GM18951 (cell line): ENCODE measurements around the gene GOLPH3.
"Not testable (repeated sequence)": the region's sequence is repeated elsewhere in the genome, so short reads cannot be mapped to it uniquely, and the experiment has no call there.

Source experiments
- POLR2A ChIP-seq: IDR thresholded peaks from 4 replicates; pipeline ENCODE4 v1.6.1; 2011; ENCODE audit warnings: mild to moderate bottlenecking; ENCODE audit not compliant: insufficient read length, insufficient read depth; ENCODE audit errors: extremely low read depth
- in situ Hi-C: fragments of 300-500 bp; cut with MboI; formaldehyde crosslinking; loops from one replicate; pipeline ENCODE4 v1.12.0; 2022; ENCODE audit warnings: low sequenced_read_pairs, mixed read lengths, inconsistent platforms; ENCODE audit not compliant: unreplicated experiment

The GOLPH3 gene

DNA sequence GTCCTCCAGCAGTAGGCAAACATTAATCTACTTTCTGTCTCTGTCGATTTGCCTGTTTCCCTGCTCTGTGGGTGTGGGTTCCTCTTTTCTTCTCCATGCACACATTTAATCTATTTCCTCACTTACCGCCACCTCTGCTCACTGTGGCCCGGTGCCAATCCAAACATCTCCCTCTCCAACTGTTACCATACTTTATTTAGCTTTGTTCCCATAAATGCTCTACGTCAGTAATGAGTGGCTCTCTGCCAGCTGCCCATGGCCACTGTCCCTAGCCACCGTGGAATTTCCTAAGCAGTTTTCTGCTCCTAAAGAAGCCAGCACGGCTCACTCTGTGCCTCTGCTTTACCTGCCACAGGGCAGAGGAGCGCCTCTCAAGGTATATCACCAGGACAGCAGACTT, 19.5 kb upstream of the GOLPH3 start:
- TF ChIP-seq POLR2A = no peak
- in situ Hi-C loops = no loop called here

DNA sequence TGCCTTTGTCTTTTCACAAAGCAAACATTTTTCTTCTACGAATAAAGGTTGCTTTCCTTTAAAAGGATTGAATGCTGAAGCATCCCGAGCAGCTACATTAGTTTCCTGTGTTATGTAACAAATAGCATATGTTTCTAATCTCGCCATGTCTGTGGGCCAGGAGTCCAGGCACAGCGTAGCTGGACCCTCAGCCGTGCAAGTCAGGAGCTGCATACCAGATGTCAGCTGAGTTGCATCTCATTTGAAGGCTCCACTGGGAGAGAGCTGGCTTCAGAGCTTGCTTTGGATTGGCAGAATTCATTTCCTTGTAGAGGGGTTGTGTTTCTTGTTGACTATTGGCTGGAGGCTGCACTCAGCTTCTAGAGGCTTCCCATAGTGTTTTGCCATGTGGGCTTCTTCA, 16.0 kb upstream of the GOLPH3 start:
- no peak for TF ChIP-seq POLR2A
- in situ Hi-C loops = no loop called here

GRCh38 chr5:32187675-32188074, 13.6 kb upstream of the GOLPH3 start:
- no peak for TF ChIP-seq POLR2A
- in situ Hi-C loops = no loop called here

GRCh38 chr5:32182463-32183063, 8.4 kb upstream of the GOLPH3 start:
- TF ChIP-seq POLR2A = no peak
- in situ Hi-C loops = no loop called here

GRCh38 chr5:32173267-32174010, 680 bp downstream of the GOLPH3 start:
- no peak for TF ChIP-seq POLR2A
- in situ Hi-C loops = no loop called here

DNA sequence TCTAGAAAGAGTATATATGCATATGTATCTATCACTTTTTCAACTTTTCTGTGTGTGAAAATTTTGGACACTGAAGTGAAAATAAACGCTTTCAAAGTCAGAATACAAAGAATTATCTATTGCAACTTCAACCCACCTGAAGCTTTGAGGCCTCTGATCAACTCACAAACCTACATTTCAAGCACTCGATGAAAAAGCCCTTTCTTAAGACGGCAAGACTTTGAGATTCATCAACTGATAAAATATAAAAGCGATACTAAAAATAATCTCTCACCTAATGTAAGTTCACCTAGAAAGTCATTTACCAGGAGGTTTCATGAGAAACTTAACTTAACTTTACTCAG, 1.2 kb downstream of the GOLPH3 start:
- TF ChIP-seq POLR2A = no peak
- in situ Hi-C loops = no loop called here

GRCh38 chr5:32172186-32172911, 1.8 kb downstream of the GOLPH3 start:
- in situ Hi-C loops = not testable (repeated sequence)

DNA sequence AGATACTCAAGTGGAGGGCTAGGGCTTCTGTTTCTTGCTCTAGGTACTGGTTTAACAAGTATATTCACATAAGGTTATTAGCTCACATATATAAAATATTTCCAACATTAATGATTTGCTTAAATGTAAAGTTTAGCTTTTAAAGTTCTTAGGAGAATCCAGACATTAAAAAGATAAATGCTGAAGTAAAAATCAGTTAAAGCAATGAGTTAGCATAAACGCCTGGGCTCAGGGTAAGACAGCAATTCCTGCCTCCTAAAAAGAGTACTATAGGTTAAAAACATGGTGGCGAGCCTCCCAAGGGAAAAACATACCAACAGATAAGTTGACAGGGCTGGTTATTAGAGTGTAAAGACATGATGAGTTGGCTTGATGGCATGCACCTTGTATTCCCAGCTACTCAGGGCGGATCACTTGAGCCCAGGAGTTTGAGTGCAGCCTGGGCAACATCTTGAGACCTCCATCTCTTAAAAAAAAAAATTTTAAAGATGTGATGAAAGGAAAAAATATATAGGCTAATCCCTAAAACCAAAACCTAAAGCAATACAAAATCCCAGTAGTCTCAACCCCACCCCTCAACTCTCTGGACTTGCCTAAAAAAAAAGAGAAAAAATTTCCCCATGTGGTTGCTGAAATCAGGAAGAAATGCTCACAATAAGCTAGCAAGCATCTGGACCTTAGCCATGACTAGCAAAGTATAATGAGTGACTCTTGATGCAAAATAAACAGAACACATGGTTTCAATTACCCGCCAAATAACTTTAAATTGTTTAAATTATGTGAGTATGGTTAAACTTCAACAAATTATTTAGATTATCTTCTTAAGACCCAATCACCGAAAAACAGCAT, 3.6 kb downstream of the GOLPH3 start:
- no peak for TF ChIP-seq POLR2A
- in situ Hi-C loops = no loop called here

- in situ Hi-C loops = no loop called here
- no peak for TF ChIP-seq POLR2A
Observed at GRCh38 chr5:32168460-32169033, 5.6 kb downstream of the GOLPH3 start.

GRCh38 chr5:32165597-32165996, 8.5 kb downstream of the GOLPH3 start:
- in situ Hi-C loops = no loop called here
- TF ChIP-seq POLR2A = no peak

GRCh38 chr5:32163785-32164184, 10.3 kb downstream of the GOLPH3 start:
- in situ Hi-C loops = no loop called here
- TF ChIP-seq POLR2A = no peak

- in situ Hi-C loops = no loop called here
- no peak for TF ChIP-seq POLR2A
Observed at GRCh38 chr5:32163053-32163452, 11.1 kb downstream of the GOLPH3 start.

- no peak for TF ChIP-seq POLR2A
- in situ Hi-C loops = no loop called here
Observed at GRCh38 chr5:32160228-32160627, 13.9 kb downstream of the GOLPH3 start.
